HG03378 (cell line): Measurements from ENCODE around the gene GLDC.

Experiments used
- ATAC-seq: cut with Tn5 transposase; IDR thresholded peaks from one replicate; pipeline ENCODE4 v1.9.1; 2021; ENCODE audit warnings: mild to moderate bottlenecking, moderate library complexity; ENCODE audit not compliant: unreplicated experiment

The GLDC gene

DNA sequence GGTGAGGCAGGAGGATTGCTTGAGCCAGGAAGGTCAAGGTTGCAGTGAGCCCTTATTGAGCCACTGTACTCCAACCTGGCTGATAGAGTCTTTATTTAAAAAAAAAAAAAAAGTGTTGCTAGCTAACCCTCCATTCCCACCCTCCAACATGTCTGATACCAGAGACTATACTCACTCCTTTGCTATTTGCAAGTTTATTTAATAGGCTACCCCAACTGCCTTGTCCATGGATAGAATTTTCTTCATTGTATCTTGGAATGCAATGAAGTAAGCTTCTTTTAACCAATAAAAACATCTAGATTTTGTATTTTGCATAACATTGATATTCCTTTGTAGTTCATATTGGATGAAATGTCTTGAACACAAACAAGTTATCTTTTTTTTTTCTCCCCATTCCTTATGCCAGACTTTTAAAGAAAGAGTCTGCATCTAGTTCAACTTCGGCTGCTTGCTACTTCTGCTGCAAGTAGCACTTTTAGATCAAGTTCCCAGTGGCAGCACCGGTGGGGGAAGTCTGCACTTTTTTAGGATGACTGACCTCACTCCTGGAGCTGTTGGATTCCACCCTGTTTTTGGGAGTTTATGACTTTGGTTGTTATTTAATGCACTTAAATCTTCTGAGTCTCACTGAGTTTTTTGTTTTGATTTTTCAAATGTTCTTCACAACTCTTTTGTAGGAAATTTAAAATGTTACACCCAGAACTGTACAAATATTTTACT, 120.0 kb downstream of the GLDC start:
- no peak for ATAC-seq

DNA sequence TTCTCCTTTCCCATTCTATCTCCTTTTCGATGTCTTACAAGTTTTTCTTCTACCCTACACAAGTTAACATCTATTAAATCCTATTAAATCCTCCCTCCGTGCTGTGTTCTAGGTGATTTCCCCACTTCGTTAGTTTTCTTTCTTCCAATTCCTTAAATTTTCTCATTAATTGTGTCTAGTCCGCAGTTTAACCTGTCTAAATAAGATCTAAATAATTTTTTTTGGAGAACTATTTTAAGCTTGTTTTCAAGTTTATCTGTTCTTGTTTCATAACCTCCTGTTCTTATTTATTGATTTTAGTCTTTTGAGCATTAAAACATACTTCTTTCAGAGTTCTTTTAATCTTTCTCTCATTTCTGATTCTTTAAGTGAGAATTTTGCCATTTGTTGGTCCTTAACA, 123.3 kb downstream of the GLDC start:
- no peak for ATAC-seq

DNA sequence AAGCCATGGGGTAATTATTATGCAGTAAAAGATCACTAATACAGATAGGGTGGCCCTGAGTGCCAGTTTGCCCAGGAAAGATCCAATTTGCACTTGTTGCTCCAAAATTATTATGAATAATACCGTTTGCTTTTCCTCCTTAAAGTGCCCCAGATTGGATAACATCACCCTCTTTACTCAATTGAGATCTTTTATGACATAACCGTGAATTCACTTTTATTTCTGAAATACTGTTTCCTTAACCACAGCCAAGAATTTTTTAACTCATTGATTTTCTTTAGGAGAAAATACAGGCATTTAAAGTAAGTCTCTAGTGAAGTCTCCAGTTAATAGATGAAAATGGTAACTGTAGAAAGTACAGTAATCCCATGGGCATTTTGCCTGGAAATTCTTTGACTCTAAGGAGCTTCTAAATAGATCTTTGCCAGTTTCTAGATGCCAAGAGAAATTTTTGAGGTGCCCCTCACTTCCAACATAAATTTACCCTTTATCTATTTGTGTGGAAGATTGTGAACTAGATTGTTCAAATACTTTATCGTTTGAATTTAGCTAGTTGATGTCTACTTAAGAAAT, 133.4 kb downstream of the GLDC start:
- no peak for ATAC-seq

DNA sequence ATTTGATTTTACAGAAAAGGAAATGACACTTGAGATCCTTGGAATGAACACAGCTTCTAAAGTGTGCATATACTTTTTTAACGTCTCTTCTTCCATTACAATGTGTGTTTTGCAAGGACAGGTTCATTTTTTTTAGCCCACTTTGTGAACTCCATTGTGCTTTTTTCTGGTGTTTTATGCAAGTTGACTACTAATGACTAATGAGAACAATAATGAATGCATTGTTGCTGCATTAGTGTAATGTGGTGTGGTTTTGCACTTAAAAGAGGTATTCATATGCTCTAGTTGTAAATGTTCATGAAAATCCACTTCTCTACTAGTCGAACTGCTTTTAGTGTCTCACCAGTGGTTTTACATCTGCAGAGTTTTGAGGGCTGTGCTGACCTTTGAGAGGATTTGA, 139.0 kb downstream of the GLDC start:
- ATAC-seq = no peak

DNA sequence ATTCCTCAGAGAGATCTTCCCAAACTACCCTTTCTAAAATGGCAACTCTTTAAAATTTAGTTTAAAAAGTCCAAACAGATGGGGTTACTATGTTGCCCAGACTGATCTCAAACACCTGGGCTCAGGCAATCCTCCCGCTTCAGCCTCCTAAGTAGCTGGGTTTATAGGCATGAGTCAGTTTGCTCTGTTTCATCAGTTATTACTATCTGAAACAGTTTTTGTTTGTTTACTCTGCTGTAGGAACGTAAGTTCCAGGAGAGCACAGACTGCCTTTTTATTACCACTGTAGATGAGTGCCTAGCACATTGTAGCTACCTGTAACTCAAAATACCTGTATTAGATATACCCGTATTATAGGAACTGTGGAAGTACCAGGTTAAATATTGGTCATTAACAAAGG, 143.1 kb downstream of the GLDC start:
- no peak for ATAC-seq

DNA sequence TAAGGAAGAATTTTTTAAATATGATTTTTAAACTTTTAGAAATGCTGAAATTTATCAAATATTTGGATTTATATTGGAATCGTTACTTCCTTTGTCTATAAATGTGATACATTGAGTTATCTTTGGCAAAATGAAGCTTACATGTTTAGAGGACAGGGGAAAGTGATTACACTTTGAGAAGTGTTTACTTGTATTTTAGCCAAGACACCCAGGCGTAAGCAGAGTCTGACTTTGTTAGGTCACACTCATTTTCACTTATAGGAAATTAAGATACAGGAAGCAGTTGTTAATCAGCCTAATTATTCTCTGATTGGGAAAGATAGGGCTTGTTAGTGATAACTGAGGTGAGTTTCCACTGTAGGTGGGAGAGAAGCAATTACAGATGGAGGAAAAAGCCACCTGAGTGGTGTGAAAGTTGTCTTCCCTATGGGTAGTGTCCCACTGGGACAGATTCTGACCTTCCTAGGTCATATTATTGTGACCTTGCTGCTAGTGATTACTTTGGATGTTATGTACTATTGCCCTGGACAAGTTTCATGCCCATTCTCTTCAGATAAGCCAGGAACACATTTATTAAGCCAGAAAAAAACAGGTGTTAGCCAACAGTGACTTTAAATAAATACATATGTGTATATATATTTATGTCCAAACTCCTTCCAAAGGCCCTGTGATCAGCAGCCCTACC, 143.9 kb downstream of the GLDC start:
- ATAC-seq = no peak

DNA sequence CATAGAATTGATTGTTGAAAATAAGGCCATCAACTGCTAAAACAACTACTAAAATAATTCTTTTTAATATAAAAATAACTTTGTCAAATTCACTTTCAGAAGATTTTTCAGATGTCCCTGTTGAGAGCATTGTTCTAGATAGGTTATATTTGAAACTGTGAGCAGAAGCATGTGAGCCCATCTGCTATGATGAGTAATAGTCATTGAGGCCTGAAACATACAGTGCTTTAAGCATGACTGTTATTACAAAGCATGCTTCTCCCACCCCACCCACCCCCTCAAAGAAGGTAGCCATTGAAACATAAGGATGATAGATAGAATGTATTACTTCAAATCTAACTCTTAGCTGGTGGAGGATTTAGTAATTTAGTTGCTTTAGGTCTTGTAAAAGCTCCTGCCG, 146.5 kb downstream of the GLDC start:
- no peak for ATAC-seq

DNA sequence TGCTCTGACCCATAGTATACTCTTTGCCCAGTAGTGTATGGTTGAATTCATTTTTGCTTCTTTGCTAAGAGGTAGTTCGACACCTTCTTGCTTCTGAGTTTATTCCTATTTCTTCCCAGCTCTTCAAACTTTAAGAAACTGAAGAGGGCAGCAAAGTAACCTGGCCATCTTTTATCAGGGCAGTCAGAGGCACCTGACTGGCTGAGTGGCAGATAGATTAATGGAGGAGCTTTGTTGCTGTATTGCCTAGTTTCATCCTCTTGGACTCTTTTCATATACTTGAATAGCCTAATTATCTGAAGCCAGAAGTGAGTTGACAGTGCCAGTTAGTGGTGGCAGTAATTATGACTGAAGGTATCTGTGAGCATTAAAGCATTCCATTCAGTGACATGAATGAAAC, 150.1 kb downstream of the GLDC start:
- ATAC-seq = no peak

DNA sequence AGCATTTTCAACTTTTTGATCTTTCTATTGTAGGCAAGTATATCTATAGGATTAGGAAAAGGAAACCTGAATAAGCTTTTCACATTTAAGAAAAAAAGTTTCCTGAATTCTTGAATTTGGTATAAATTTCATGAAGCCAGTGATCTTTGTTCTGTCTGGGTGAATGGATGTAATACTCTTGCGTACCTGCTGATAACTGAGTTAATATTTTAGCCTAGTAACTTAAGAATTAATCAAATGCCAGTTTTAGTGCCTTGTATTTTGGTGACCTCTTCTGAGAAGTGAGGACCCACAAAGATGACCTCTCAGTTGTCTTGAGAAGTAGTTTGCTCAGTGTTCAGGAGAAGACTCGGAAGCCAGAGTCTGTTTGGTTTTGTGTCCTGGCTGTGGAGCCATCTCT, 154.7 kb downstream of the GLDC start:
- ATAC-seq = no peak

DNA sequence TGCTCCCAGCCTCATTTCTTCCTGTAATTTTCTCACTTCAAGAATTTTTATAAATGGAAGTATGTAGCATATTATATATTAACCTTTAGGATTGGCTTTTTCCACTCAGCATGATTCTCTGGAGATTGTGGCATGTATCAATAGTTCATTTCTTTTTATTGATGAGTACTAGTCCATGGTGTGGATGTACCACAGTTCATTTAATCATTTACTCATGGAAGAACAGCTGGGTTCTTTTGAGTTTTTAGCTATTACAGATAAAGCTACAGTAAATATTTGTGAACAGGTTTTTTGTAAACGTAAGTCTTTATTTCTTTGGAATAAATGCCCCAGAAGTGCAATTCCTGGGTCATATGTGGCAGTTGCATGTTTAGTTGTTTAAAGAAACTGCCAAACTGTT, 156.4 kb downstream of the GLDC start:
- ATAC-seq = no peak

DNA sequence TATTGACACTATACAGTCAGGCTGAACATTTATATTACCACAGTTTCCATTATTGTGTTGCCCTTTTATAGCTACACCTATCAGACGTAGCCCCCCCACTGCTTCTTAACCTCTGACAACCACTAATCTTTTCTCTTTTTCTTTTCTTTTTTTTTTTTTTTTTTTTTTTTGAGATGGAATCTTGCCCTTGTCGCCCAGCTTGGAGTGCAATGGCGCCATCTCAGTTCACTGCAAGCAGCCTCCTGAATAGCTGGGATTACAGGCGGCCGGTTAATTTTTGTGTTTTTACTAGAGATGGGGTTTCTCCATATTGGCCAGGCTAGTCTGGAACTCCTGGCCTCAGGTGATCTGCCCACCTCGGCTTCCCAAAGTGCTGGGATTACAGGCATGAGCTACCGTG, 157.1 kb downstream of the GLDC start:
- ATAC-seq = no peak

DNA sequence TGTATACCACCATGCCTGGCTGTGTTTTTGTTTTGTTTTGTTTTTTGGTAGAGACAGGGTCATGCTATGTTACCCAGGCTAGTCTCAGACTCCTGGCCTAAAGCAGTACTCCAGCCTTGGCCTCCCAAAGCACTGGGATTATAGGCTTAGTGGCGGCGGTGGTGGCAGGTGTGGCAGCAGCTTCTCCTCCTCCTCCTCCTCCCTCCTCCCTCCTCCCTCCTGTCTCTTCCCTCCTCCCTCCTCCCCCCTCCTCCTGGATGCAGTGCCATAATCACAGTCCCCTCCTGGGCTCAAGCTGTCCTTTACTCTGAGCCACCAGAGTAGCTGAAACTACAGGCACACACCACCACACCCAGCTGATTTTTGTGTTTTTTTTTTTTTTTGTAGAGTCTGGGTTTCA, 161.3 kb downstream of the GLDC start:
- ATAC-seq = no peak
